ENCODE data around the gene NPC2.

Gene NPC2

GRCh38 chr14:74490486-74490885 lies 2.6 kb downstream of the NPC2 start:
- TF ChIP-seq CTCF (IDR thresholded peaks at IDR 0.05; ENCODE audit: insufficient read depth, low read length, poor library complexity, severe bottlenecking), result no peak
- no peak overlapping the region for H3K4me3 ChIP-seq (replicated peaks; ENCODE audit: low read depth, low read length)
- DNase-seq (ENCODE audit: extremely low read depth, insufficient read length), result no peak
- peaks cover 1% of the 10 kb centered on the region; the same call in 1 of the 2 replicates for H3K36me3 ChIP-seq (ENCODE audit: control insufficient read depth, insufficient read depth, low read length)
- no peaks in the 10 kb centered on the region for H3K27me3 ChIP-seq (replicated peaks; ENCODE audit: control insufficient read depth, insufficient read depth, low read length)

- Histone ChIP-seq H3K27me3 (replicated peaks; ENCODE audit: control insufficient read depth, insufficient read depth, low read length) (no peaks in the 10 kb centered on the region), H3K4me3 (replicated peaks; ENCODE audit: low read depth, low read length) (no peak overlapping the region), H3K36me3 (ENCODE audit: control insufficient read depth, insufficient read depth, low read length) (peaks cover 1% of the 10 kb centered on the region; the same call in 1 of the 2 replicates)
- no peak for TF ChIP-seq CTCF (IDR thresholded peaks at IDR 0.05; ENCODE audit: insufficient read depth, low read length, poor library complexity, severe bottlenecking)
- no peak for DNase-seq (ENCODE audit: extremely low read depth, insufficient read length)
Observed at GRCh38 chr14:74488786-74489397, 4.2 kb downstream of the NPC2 start.

- Histone ChIP-seq H3K4me3 (replicated peaks; ENCODE audit: low read depth, low read length) (no peak overlapping the region), H3K36me3 (ENCODE audit: control insufficient read depth, insufficient read depth, low read length) (peaks cover 1% of the 10 kb centered on the region; the same call in 1 of the 2 replicates), H3K27me3 (replicated peaks; ENCODE audit: control insufficient read depth, insufficient read depth, low read length) (no peaks in the 10 kb centered on the region)
- no peak for DNase-seq (ENCODE audit: extremely low read depth, insufficient read length)
- TF ChIP-seq CTCF (IDR thresholded peaks at IDR 0.05; ENCODE audit: insufficient read depth, low read length, poor library complexity, severe bottlenecking), result no peak
Observed at GRCh38 chr14:74486164-74486563, 6.9 kb downstream of the NPC2 start.

- no peak for TF ChIP-seq CTCF (IDR thresholded peaks at IDR 0.05; ENCODE audit: insufficient read depth, low read length, poor library complexity, severe bottlenecking)
- Histone ChIP-seq H3K36me3 (ENCODE audit: control insufficient read depth, insufficient read depth, low read length) (peaks cover 3% of the 10 kb centered on the region), H3K4me3 (replicated peaks; ENCODE audit: low read depth, low read length) (no peak overlapping the region), H3K27me3 (replicated peaks; ENCODE audit: control insufficient read depth, insufficient read depth, low read length) (no peaks in the 10 kb centered on the region)
- DNase-seq (ENCODE audit: extremely low read depth, insufficient read length), result no peak
Observed at GRCh38 chr14:74483321-74483720, 9.8 kb downstream of the NPC2 start.

GRCh38 chr14:74482571-74482970 lies 10.5 kb downstream of the NPC2 start:
- H3K27me3 ChIP-seq (replicated peaks; ENCODE audit: control insufficient read depth, insufficient read depth, low read length), result no peaks in the 10 kb centered on the region
- no peak overlapping the region for H3K4me3 ChIP-seq (replicated peaks; ENCODE audit: low read depth, low read length)
- H3K36me3 ChIP-seq (ENCODE audit: control insufficient read depth, insufficient read depth, low read length), result peaks cover 3% of the 10 kb centered on the region
- TF ChIP-seq CTCF (IDR thresholded peaks at IDR 0.05; ENCODE audit: insufficient read depth, low read length, poor library complexity, severe bottlenecking), result no peak
- DNase-seq (ENCODE audit: extremely low read depth, insufficient read length), result no peak

- Histone ChIP-seq H3K4me3 (replicated peaks; ENCODE audit: low read depth, low read length) (no peak overlapping the region), H3K36me3 (ENCODE audit: control insufficient read depth, insufficient read depth, low read length) (peaks cover 2% of the 10 kb centered on the region; the same call in 1 of the 2 replicates), H3K27me3 (replicated peaks; ENCODE audit: control insufficient read depth, insufficient read depth, low read length) (no peaks in the 10 kb centered on the region)
- no peak for DNase-seq (ENCODE audit: extremely low read depth, insufficient read length)
- TF ChIP-seq CTCF (IDR thresholded peaks at IDR 0.05; ENCODE audit: insufficient read depth, low read length, poor library complexity, severe bottlenecking), result no peak
Observed at GRCh38 chr14:74480046-74480445, 13.1 kb downstream of the NPC2 start.
